ENCODE measurements around the gene ZNF124. TPM values are rescaled to one million over a fixed set of nuclear protein-coding genes. Genes with fewer than 3 reads are reported as not detected.
A peak's percentile ranks its signal among the peaks of the same experiment; 100 is the strongest.

ZNF124 gene
- total and polyA plus RNA-seq, 3 donors from 2014 or later = 12.9 to 22.0 (median 17.3) TPM

- Histone ChIP-seq H3K27me3 (no peaks in the 10 kb centered on the region), H3K9me3 (no peaks in the 10 kb centered on the region), H3K4me3 (peak overlapping the region; percentile 71 to 74), H3K36me3 (ENCODE audit: low read depth, missing control alignments) (no peaks in the 10 kb centered on the region), H3K4me1 (peaks cover 14% of the 10 kb centered on the region), H3K27ac (peak overlapping the region; percentile 55 to 67)
- intact Hi-C loops (cut with DNase I; ENCODE audit: low total_unique reads) = no loop called here
- TF ChIP-seq POLR2A (IDR thresholded peaks at IDR 0.05) (no peak), CTCF (IDR thresholded peaks at IDR 0.05) (no peak)
- no peak for DNase-seq
- WGBS, 2 donors = 0% methylated on average over 27 of the region's 62 CpGs; no CpG with 5 or more reads in 1 of the 2 donors
Observed at GRCh38 chr1:247111259-247111699, 60.5 kb downstream of the ZNF124 start.

- no peak for TF ChIP-seq POLR2A (IDR thresholded peaks at IDR 0.05)
- no peak for TF ChIP-seq CTCF (IDR thresholded peaks at IDR 0.05)
- 15 to 18% methylated on average over 29 to 30 of the region's 30 CpGs for WGBS, 2 donors
- peaks cover 14% of the 10 kb centered on the region for H3K4me1 ChIP-seq
- H3K27me3 ChIP-seq = no peaks in the 10 kb centered on the region
- DNase-seq = no peak
- H3K4me3 ChIP-seq = peak overlapping the region; percentile 71 to 74
- H3K36me3 ChIP-seq (ENCODE audit: low read depth, missing control alignments) = no peaks in the 10 kb centered on the region
- peak overlapping the region; percentile 13 to 67 for H3K27ac ChIP-seq
- intact Hi-C loops (cut with DNase I; ENCODE audit: low total_unique reads) = no loop called here
- no peaks in the 10 kb centered on the region for H3K9me3 ChIP-seq
Observed at GRCh38 chr1:247110627-247111258, 61.1 kb downstream of the ZNF124 start.

- no peak overlapping the region for H3K4me3 ChIP-seq
- no peak overlapping the region for H3K27ac ChIP-seq
- no peaks in the 10 kb centered on the region for H3K9me3 ChIP-seq
- no peak for DNase-seq
- 73 to 77% methylated on average over 7 of the region's 7 CpGs for WGBS, 2 donors
- H3K4me1 ChIP-seq = peaks cover 12% of the 10 kb centered on the region
- no peaks in the 10 kb centered on the region for H3K36me3 ChIP-seq (ENCODE audit: low read depth, missing control alignments)
- TF ChIP-seq POLR2A (IDR thresholded peaks at IDR 0.05) (no peak), CTCF (IDR thresholded peaks at IDR 0.05) (no peak)
- H3K27me3 ChIP-seq = no peaks in the 10 kb centered on the region
- intact Hi-C loops (cut with DNase I; ENCODE audit: low total_unique reads) = no loop called here
Observed at GRCh38 chr1:247107694-247108093, 64.1 kb downstream of the ZNF124 start.

GRCh38 chr1:247105966-247106365 lies 65.9 kb downstream of the ZNF124 start:
- 82 to 85% methylated on average over 15 of the region's 15 CpGs for WGBS, 2 donors
- no peak for TF ChIP-seq POLR2A (IDR thresholded peaks at IDR 0.05)
- TF ChIP-seq CTCF (IDR thresholded peaks at IDR 0.05) = no peak

More at GRCh38 chr1:247105966-247106365, 65.9 kb downstream of the ZNF124 start:
- no peaks in the 10 kb centered on the region for H3K36me3 ChIP-seq (ENCODE audit: low read depth, missing control alignments)
- no peaks in the 10 kb centered on the region for H3K9me3 ChIP-seq
- intact Hi-C loops (cut with DNase I; ENCODE audit: low total_unique reads) = no loop called here
- no peak overlapping the region for H3K27ac ChIP-seq
- peaks cover 5% of the 10 kb centered on the region for H3K4me1 ChIP-seq
- H3K27me3 ChIP-seq = no peaks in the 10 kb centered on the region
- H3K4me3 ChIP-seq = no peak overlapping the region
- no peak for DNase-seq

Small RNAs within 50 kb of the gene (microRNA-seq; reads per million reads assigned to microRNA genes)
- 0 reads per million in 2 donors for gene MIR3916 (ENCODE audit: borderline number of aligned reads in 2 of 2, borderline replicate concordance in 1 of 2)

Small RNAs within 50 kb of the gene (small RNA-seq; reads per million reads assigned to genes)
- gene AL390728.3 (0 reads per million in 2 donors), gene RNA5SP82 (0 reads per million in 2 donors)

Other genes with a start within 250 kb of the ZNF124 start
- gene AHCTF1, start 240.1 kb downstream of the ZNF124 start, total RNA-seq = 10 to 100 TPM; 66.2 to 97.6 TPM
- gene AHCTF1, start 240.1 kb downstream of the ZNF124 start, polyA plus RNA-seq (ENCODE audit: insufficient read depth, low read depth, low replicate concordance) = 58.6 TPM
- 1 to 10 TPM; 4.6 to 6.1 TPM for gene ZNF695, start 164.0 kb downstream of the ZNF124 start, total RNA-seq
- gene ZNF695, start 164.0 kb downstream of the ZNF124 start, polyA plus RNA-seq (ENCODE audit: insufficient read depth, low read depth, low replicate concordance) = 2.8 TPM
- 1 to 10 TPM; 3.5 to 5.5 TPM for gene ZNF670, start 93.2 kb downstream of the ZNF124 start, total RNA-seq
- gene ZNF670, start 93.2 kb downstream of the ZNF124 start, polyA plus RNA-seq (ENCODE audit: insufficient read depth, low read depth, low replicate concordance) = 5.4 TPM
- 10 to 100 TPM in 1 of 2 donors, 1 to 10 TPM in 1; 9.4 to 10.6 TPM for gene ZNF669, start 67.7 kb downstream of the ZNF124 start, total RNA-seq
- gene ZNF669, start 67.7 kb downstream of the ZNF124 start, polyA plus RNA-seq (ENCODE audit: insufficient read depth, low read depth, low replicate concordance) = 12.1 TPM
- gene VN1R5, start 84.1 kb upstream of the ZNF124 start, total RNA-seq = not detected
- gene VN1R5, start 84.1 kb upstream of the ZNF124 start, polyA plus RNA-seq (ENCODE audit: insufficient read depth, low read depth, low replicate concordance) = not detected
- gene ZNF496, start 159.8 kb upstream of the ZNF124 start, total RNA-seq = 10 to 100 TPM; 61.6 to 71.1 TPM
- gene ZNF496, start 159.8 kb upstream of the ZNF124 start, polyA plus RNA-seq (ENCODE audit: insufficient read depth, low read depth, low replicate concordance) = 45.0 TPM
- gene NLRP3, start 244.2 kb upstream of the ZNF124 start, total RNA-seq = 1 to 10 TPM in 1 of 2 donors, under 1 TPM in 1; 0.31 to 1.4 TPM
- 0.92 TPM for gene NLRP3, start 244.2 kb upstream of the ZNF124 start, polyA plus RNA-seq (ENCODE audit: insufficient read depth, low read depth, low replicate concordance)